WTC11 (cell line): ENCODE measurements around the gene RNGTT. TPM values are rescaled to one million over a fixed set of nuclear protein-coding genes. Genes with fewer than 3 reads are reported as not detected.

Experiments
- ATAC-seq: fragments of 200-7000 bp; cut with Tn5 transposase; 2 replicates; pipeline ENCODE4 v1.10.0; 2021; ENCODE audit warnings: mild to moderate bottlenecking, moderate library complexity
- CTCF ChIA-PET: fragments of 300-600 bp; sonication (Branson Sonifier 250); formaldehyde crosslinking; loops from one replicate; lab custom pipeline; 2021; ENCODE audit warnings: antibody characterized with exemption; lab: Charles Lee
- POLR2A ChIA-PET: fragments of 350-600 bp; sonication (Branson Sonifier 250); formaldehyde crosslinking; loops from one replicate; lab custom pipeline; 2021; ENCODE audit warnings: antibody characterized with exemption; lab: Charles Lee
- DNase-seq: peaks from one replicate; pipeline ENCODE4 v3.0.0; 2021; ENCODE audit warnings: low spot score
- H3K27ac Mint-ChIP-seq: 2 replicates; pipeline ENCODE4 v1.8.0; 2021; ENCODE audit warnings: mixed read lengths
- H3K27me3 Mint-ChIP-seq: 2 replicates; pipeline ENCODE4 v1.8.0; 2021; ENCODE audit warnings: low read depth, mild to moderate bottlenecking, moderate library complexity, mixed read lengths
- H3K36me3 Mint-ChIP-seq: 2 replicates; pipeline ENCODE4 v1.8.0; 2021; ENCODE audit warnings: mixed read lengths
- H3K4me1 Mint-ChIP-seq: 2 replicates; pipeline ENCODE4 v1.8.0; 2022; ENCODE audit warnings: mixed read lengths
- H3K4me3 Mint-ChIP-seq: 2 replicates; pipeline ENCODE4 v1.8.0; 2021; ENCODE audit warnings: mild to moderate bottlenecking, moderate library complexity, mixed read lengths
- H3K9me3 Mint-ChIP-seq: 2 replicates; pipeline ENCODE4 v1.8.0; 2021; ENCODE audit warnings: mixed read lengths
- ATF2 ChIP-seq: sonication (generic); formaldehyde crosslinking; IDR thresholded peaks from 2 replicates; pipeline ENCODE4 v1.8.1; 2022; ENCODE audit warnings: low read depth, missing genetic modification reagents, borderline replicate concordance
- CBFB ChIP-seq: sonication (generic); formaldehyde crosslinking; IDR thresholded peaks from 2 replicates; pipeline ENCODE4 v1.8.1; 2022; ENCODE audit warnings: mild to moderate bottlenecking, low read depth, missing genetic modification reagents
- E2F4 ChIP-seq: sonication (generic); formaldehyde crosslinking; IDR thresholded peaks from 2 replicates; pipeline ENCODE4 v1.8.1; 2022; ENCODE audit warnings: low read depth, mild to moderate bottlenecking, moderate library complexity, missing genetic modification reagents, borderline replicate concordance
- ELF4 ChIP-seq: sonication (generic); formaldehyde crosslinking; IDR thresholded peaks from 2 replicates; pipeline ENCODE4 v1.8.1; 2022; ENCODE audit warnings: low read depth, mild to moderate bottlenecking, moderate library complexity, missing genetic modification reagents
- ESRRA ChIP-seq: sonication (generic); formaldehyde crosslinking; IDR thresholded peaks from 2 replicates; pipeline ENCODE4 v1.8.1; 2022; ENCODE audit warnings: mild to moderate bottlenecking, missing genetic modification reagents, borderline replicate concordance
- FOXK1 ChIP-seq: sonication (generic); formaldehyde crosslinking; IDR thresholded peaks from 2 replicates; pipeline ENCODE4 v1.8.0; 2022; ENCODE audit warnings: mild to moderate bottlenecking, moderate library complexity, missing genetic modification reagents
- FOXP1 ChIP-seq: sonication (generic); formaldehyde crosslinking; IDR thresholded peaks from 2 replicates; pipeline ENCODE4 v1.8.0; 2022; ENCODE audit warnings: missing genetic modification reagents, mild to moderate bottlenecking, moderate library complexity, borderline replicate concordance
- GABPB1 ChIP-seq: sonication (generic); formaldehyde crosslinking; IDR thresholded peaks from 2 replicates; pipeline ENCODE4 v1.8.1; 2023; ENCODE audit warnings: mild to moderate bottlenecking, missing genetic modification reagents
- MLX ChIP-seq: sonication (generic); formaldehyde crosslinking; IDR thresholded peaks from 2 replicates; pipeline ENCODE4 v1.8.1; 2023; ENCODE audit warnings: mild to moderate bottlenecking, missing genetic modification reagents, moderate library complexity
- MXD4 ChIP-seq: fragments of 250-450 bp; sonication (Bioruptor Pico); IDR thresholded peaks from 2 replicates; pipeline ENCODE4 v1.8.0; 2021; ENCODE audit warnings: mild to moderate bottlenecking, moderate library complexity, borderline replicate concordance
- MYBL2 ChIP-seq: sonication (generic); formaldehyde crosslinking; IDR thresholded peaks from 2 replicates; pipeline ENCODE4 v1.8.1; 2023; ENCODE audit warnings: mild to moderate bottlenecking, moderate library complexity, missing genetic modification reagents
- NR2C2 ChIP-seq: sonication (generic); formaldehyde crosslinking; IDR thresholded peaks from 2 replicates; pipeline ENCODE4 v1.8.0; 2022; ENCODE audit warnings: mild to moderate bottlenecking, missing genetic modification reagents
- RORB ChIP-seq: fragments of 250-450 bp; sonication (Bioruptor Pico); IDR thresholded peaks from 2 replicates; pipeline ENCODE4 v1.9.0; 2021; ENCODE audit warnings: mild to moderate bottlenecking
- SMAD4 ChIP-seq: sonication (generic); formaldehyde crosslinking; IDR thresholded peaks from 2 replicates; pipeline ENCODE4 v1.8.0; 2022; ENCODE audit warnings: mild to moderate bottlenecking, missing genetic modification reagents
- SOX15 ChIP-seq: fragments of 250-450 bp; sonication (Bioruptor Pico); IDR thresholded peaks from 2 replicates; pipeline ENCODE4 v1.9.0; 2021; ENCODE audit warnings: mild to moderate bottlenecking
- SP1 ChIP-seq: sonication (generic); formaldehyde crosslinking; conservative IDR thresholded peaks from 2 replicates; pipeline ENCODE4 v1.8.1; 2022; ENCODE audit warnings: missing genetic modification reagents
- TCF7 ChIP-seq: sonication (generic); formaldehyde crosslinking; IDR thresholded peaks from 2 replicates; pipeline ENCODE4 v1.8.0; 2022; ENCODE audit warnings: mild to moderate bottlenecking, low read depth, missing genetic modification reagents, moderate library complexity
- ZBTB21 ChIP-seq: sonication (generic); formaldehyde crosslinking; IDR thresholded peaks from 2 replicates; pipeline ENCODE4 v1.8.1; 2023; ENCODE audit warnings: mild to moderate bottlenecking, missing genetic modification reagents, borderline replicate concordance
- ZMAT4 ChIP-seq: fragments of 250-450 bp; sonication (Bioruptor Pico); IDR thresholded peaks from 2 replicates; pipeline ENCODE4 v1.9.0; 2021; ENCODE audit warnings: mild to moderate bottlenecking
- ZNF138 ChIP-seq: sonication (generic); formaldehyde crosslinking; conservative IDR thresholded peaks from 2 replicates; pipeline ENCODE4 v1.8.1; 2022; ENCODE audit warnings: mild to moderate bottlenecking, moderate library complexity, missing genetic modification reagents
- ZNF416 ChIP-seq: fragments of 250-450 bp; sonication (Bioruptor Pico); IDR thresholded peaks from 2 replicates; pipeline ENCODE4 v1.9.0; 2021; ENCODE audit warnings: mild to moderate bottlenecking, inconsistent platforms
- ZNF425 ChIP-seq: fragments of 250-450 bp; sonication (Bioruptor Pico); conservative IDR thresholded peaks from 2 replicates; pipeline ENCODE4 v1.9.0; 2021; ENCODE audit warnings: mild to moderate bottlenecking
- ZNF512 ChIP-seq: sonication (generic); formaldehyde crosslinking; IDR thresholded peaks from 2 replicates; pipeline ENCODE4 v1.8.1; 2022; ENCODE audit warnings: missing genetic modification reagents, borderline replicate concordance
- ZNF671 ChIP-seq: fragments of 250-450 bp; sonication (Bioruptor Pico); IDR thresholded peaks from 2 replicates; pipeline ENCODE4 v1.8.0; 2021; ENCODE audit warnings: mild to moderate bottlenecking
- total RNA-seq: library from RNA; stranded (reverse); gene quantifications from 3 replicates; pipeline ENCODE4 v1.2.3, GENCODE V29; 2021

The RNGTT gene
- total RNA-seq, 1 experiment from 2014 or later: 20.4 TPM

GRCh38 chr6:88867841-88868731 lies 95.3 kb downstream of the RNGTT start:
- TF ChIP-seq ZBTB21 (CRISPR knock-in tag): no peak
- no peak for TF ChIP-seq CBFB (CRISPR knock-in tag)
- TF ChIP-seq MXD4 (CRISPR knock-in tag): no peak
- no peak for TF ChIP-seq ZMAT4 (CRISPR knock-in tag)
- TF ChIP-seq ATF2: no peak
- no peak for TF ChIP-seq ZNF138 (CRISPR knock-in tag)
- TF ChIP-seq ZNF425 (CRISPR knock-in tag): no peak
- no peak for TF ChIP-seq MYBL2 (CRISPR knock-in tag)
- no peak for TF ChIP-seq ZNF416
- no peak for TF ChIP-seq E2F4 (CRISPR knock-in tag)
- TF ChIP-seq NR2C2 (CRISPR knock-in tag): no peak
- TF ChIP-seq, all 79 proteins: peak for 0
- POLR2A ChIA-PET: no interaction called here

GRCh38 chr6:88866856-88867255 lies 96.6 kb downstream of the RNGTT start:
- peaks cover 2% of the 10 kb centered on the region; the same call in 1 of the 2 replicates for H3K4me1 Mint-ChIP-seq
- no peak overlapping the region for H3K4me3 Mint-ChIP-seq
- CTCF ChIA-PET: no interaction called here
- no peaks in the 10 kb centered on the region for H3K36me3 Mint-ChIP-seq
- DNase-seq: no peak
- POLR2A ChIA-PET: no interaction called here
- H3K9me3 Mint-ChIP-seq: no peaks in the 10 kb centered on the region
- H3K27ac Mint-ChIP-seq: no peak overlapping the region
- ATAC-seq: no peak
- TF ChIP-seq TCF7 (CRISPR knock-in tag): no peak
- no peak for TF ChIP-seq ELF4 (CRISPR knock-in tag)
- no peak for TF ChIP-seq SP1 (CRISPR knock-in tag)
- TF ChIP-seq SOX15 (CRISPR knock-in tag): no peak
- TF ChIP-seq ESRRA (CRISPR knock-in tag): no peak
- H3K27me3 Mint-ChIP-seq: no peaks in the 10 kb centered on the region

More at GRCh38 chr6:88867841-88868731, 95.3 kb downstream of the RNGTT start:
- peaks cover 2% of the 10 kb centered on the region; the same call in 1 of the 2 replicates for H3K4me1 Mint-ChIP-seq
- CTCF ChIA-PET: interaction anchor here (0.6 to 1.3 kb wide), 4 partner anchors 10 to 938 kb away, joined by 3 read pairs; no protein-coding TSS in a partner anchor
- ATAC-seq (no peak), DNase-seq (no peak)
- H3K27ac Mint-ChIP-seq: peak overlapping the region; percentile 57; the same call in 1 of the 2 replicates
- H3K36me3 Mint-ChIP-seq: no peaks in the 10 kb centered on the region
- no peaks in the 10 kb centered on the region for H3K27me3 Mint-ChIP-seq
- H3K4me3 Mint-ChIP-seq: no peak overlapping the region
- no peaks in the 10 kb centered on the region for H3K9me3 Mint-ChIP-seq

GRCh38 chr6:88865275-88865674 lies 98.1 kb downstream of the RNGTT start:
- Mint-ChIP-seq H3K36me3 (no peaks in the 10 kb centered on the region), H3K9me3 (no peaks in the 10 kb centered on the region), H3K27ac (peak overlapping the region; percentile 87; the same call in 1 of the 2 replicates), H3K4me3 (no peak overlapping the region), H3K27me3 (no peaks in the 10 kb centered on the region), H3K4me1 (peaks cover 2% of the 10 kb centered on the region; the same call in 1 of the 2 replicates)
- ChIA-PET POLR2A (no interaction called here), CTCF (interaction anchor here (0.6 to 1.6 kb wide), 2 partner anchors 34 to 1167 kb away, joined by 3 to 4 read pairs; no protein-coding TSS in a partner anchor)
- DNase-seq (no peak), ATAC-seq (no peak)
- TF ChIP-seq RORB (CRISPR knock-in tag) (no peak), FOXK1 (CRISPR knock-in tag) (no peak), MLX (no peak), ZNF671 (CRISPR knock-in tag) (no peak), ZNF512 (CRISPR knock-in tag) (no peak), SMAD4 (CRISPR knock-in tag) (no peak), GABPB1 (CRISPR knock-in tag) (no peak), CBFB (CRISPR knock-in tag) (no peak), FOXP1 (CRISPR knock-in tag) (no peak)
